SK-N-SH treated with all-trans-retinoic acid at 6 μM for 48 hours (cell line): ENCODE results near the gene PBX3.

Experiments
- POU6F1 ChIP-seq: fragments of 250-450 bp; sonication (Bioruptor Pico); IDR thresholded peaks from 2 replicates; pipeline ENCODE4 v1.8.0; 2021; ENCODE audit warnings: low read depth, mild to moderate bottlenecking, moderate library complexity, borderline replicate concordance
- SNAI2 ChIP-seq: fragments of 250-450 bp; sonication (Bioruptor Pico); IDR thresholded peaks from 2 replicates; pipeline ENCODE4 v1.5.0; 2020; ENCODE audit warnings: mild to moderate bottlenecking, moderate library complexity

GRCh38 chr9:125924351-125924750 is 177.2 kb downstream of the PBX3 start:
- TF ChIP-seq POU6F1 (CRISPR knock-in tag) (no peak), SNAI2 (CRISPR knock-in tag) (no peak)
